ENCODE measurements around the gene MUS81.

GRCh38 chr11:65854161-65854592 is 6.1 kb upstream of the MUS81 start:
- TF ChIP-seq CTCF (conservative IDR thresholded peaks at IDR 0.05; ENCODE audit: low read length), result no peak
- TF ChIP-seq EZH2phosphoT487 (IDR thresholded peaks at IDR 0.05; ENCODE audit: borderline replicate concordance, low read depth, low read length), result no peak
